ENCODE results near the gene MTHFD1L.

DNA sequence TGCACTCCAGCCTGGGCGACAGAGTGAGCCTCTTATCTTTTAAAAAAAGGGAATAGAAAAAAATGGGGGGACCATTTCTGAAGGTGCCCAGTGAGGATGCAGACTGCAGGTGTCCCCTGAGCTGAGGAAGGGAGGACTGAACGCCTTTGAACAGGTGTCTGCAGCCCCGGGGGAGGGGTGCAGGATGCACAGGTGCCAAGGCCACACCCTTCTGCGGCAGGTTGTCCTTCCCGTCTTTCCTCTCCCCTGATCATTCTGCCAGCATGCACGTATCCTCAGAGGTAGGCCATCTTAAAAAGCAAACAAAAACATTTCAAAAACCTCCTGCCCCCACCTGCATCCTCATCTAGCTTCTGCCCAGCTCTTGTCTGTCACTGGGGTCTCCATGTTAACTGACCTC is 101.3 kb downstream of the MTHFD1L start:
- TF ChIP-seq CTCF (IDR thresholded peaks at IDR 0.05 in 8 of 11, conservative IDR thresholded peaks at IDR 0.05 in 3 of 11) = no peak
- TF ChIP-seq POLR2A (IDR thresholded peaks at IDR 0.05) = no peak
